Ishikawa (cell line): ENCODE data around the gene S100A7A.

Source experiments
- CEBPB ChIP-seq: IDR thresholded peaks from 2 replicates; pipeline ENCODE4 v1.6.1; 2012
- CREB1 ChIP-seq: IDR thresholded peaks from 2 replicates; pipeline ENCODE4 v1.6.1; 2012; ENCODE audit warnings: low read depth
- EGR1 ChIP-seq: IDR thresholded peaks from 2 replicates; pipeline ENCODE4 v1.6.1; 2012
- EP300 ChIP-seq: IDR thresholded peaks from 2 replicates; pipeline ENCODE4 v1.6.1; 2012; ENCODE audit warnings: borderline replicate concordance
- FOXM1 ChIP-seq: IDR thresholded peaks from 2 replicates; pipeline ENCODE4 v1.6.1; 2012; ENCODE audit warnings: low read depth, borderline replicate concordance
- NFIC ChIP-seq: IDR thresholded peaks from 2 replicates; pipeline ENCODE4 v1.6.1; 2012
- RAD21 ChIP-seq: IDR thresholded peaks from 2 replicates; pipeline ENCODE4 v1.6.1; 2012; ENCODE audit warnings: low read depth
- REST ChIP-seq: IDR thresholded peaks from 2 replicates; pipeline ENCODE4 v1.6.1; 2012; ENCODE audit warnings: low read depth, mild to moderate bottlenecking
- TAF1 ChIP-seq: IDR thresholded peaks from 2 replicates; pipeline ENCODE4 v1.6.1; 2012; ENCODE audit warnings: low read depth, mild to moderate bottlenecking
- TCF12 ChIP-seq: IDR thresholded peaks from 2 replicates; pipeline ENCODE4 v1.6.1; 2012; ENCODE audit warnings: low read depth
- TEAD4 ChIP-seq: IDR thresholded peaks from 2 replicates; pipeline ENCODE4 v1.6.1; 2012
- YY1 ChIP-seq: IDR thresholded peaks from 2 replicates; pipeline ENCODE4 v1.6.1; 2012; ENCODE audit warnings: low read depth
- ZBTB7A ChIP-seq: IDR thresholded peaks from 2 replicates; pipeline ENCODE4 v1.6.1; 2012; ENCODE audit warnings: low read depth
- TF ChIP-seq, protein P1 (sequence below): IDR thresholded peaks from 2 replicates; pipeline ENCODE4 v1.6.1; 2012
- TF ChIP-seq, protein P2 (sequence below): IDR thresholded peaks from 2 replicates; pipeline ENCODE4 v1.6.1; 2012

The S100A7A gene

GRCh38 chr1:153375511-153375910 lies 40.8 kb upstream of the S100A7A start, which contains the start of gene S100A12:
TSS of gene S100A12 (minus strand) at chr1:153375621. CDS start at chr1:153374592, 1,029 bp downstream.
- TF ChIP-seq, protein P1, sequence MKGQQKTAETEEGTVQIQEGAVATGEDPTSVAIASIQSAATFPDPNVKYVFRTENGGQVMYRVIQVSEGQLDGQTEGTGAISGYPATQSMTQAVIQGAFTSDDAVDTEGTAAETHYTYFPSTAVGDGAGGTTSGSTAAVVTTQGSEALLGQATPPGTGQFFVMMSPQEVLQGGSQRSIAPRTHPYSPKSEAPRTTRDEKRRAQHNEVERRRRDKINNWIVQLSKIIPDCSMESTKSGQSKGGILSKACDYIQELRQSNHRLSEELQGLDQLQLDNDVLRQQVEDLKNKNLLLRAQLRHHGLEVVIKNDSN = no peak
- TF ChIP-seq REST = no peak

DNA sequence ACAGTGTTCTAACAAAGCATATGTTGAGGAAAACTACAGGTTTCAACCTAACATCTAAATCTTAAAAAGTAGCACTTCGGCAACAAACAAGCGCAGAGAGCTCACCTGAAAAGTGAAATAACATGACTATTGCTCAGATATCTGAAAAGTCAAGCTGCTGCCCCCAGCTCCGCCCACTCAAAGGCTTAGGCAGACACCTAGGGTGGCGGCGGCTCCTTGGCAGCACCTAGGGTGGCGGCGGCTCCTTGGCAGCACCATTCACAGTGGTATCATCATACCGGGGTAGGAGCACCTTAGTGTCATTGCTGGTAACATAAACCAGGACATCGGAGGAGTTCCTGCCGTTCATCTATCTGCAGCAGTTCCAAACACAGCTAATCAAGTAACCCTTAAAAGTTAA lies 36.7 kb upstream of the S100A7A start:
- TF ChIP-seq TCF12 = no peak
- TF ChIP-seq FOXM1 = no peak
- no peak for TF ChIP-seq EP300
- no peak for TF ChIP-seq YY1
- no peak for TF ChIP-seq TAF1
- TF ChIP-seq CEBPB = no peak
- TF ChIP-seq EGR1 = no peak
- TF ChIP-seq REST = no peak
- no peak for TF ChIP-seq CREB1
- TF ChIP-seq ZBTB7A = no peak
- no peak for TF ChIP-seq NFIC
- no peak for TF ChIP-seq TEAD4
- TF ChIP-seq RAD21 = no peak
- TF ChIP-seq, protein P2, sequence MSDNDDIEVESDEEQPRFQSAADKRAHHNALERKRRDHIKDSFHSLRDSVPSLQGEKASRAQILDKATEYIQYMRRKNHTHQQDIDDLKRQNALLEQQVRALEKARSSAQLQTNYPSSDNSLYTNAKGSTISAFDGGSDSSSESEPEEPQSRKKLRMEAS = no peak
- TF ChIP-seq, protein P1 = no peak

DNA sequence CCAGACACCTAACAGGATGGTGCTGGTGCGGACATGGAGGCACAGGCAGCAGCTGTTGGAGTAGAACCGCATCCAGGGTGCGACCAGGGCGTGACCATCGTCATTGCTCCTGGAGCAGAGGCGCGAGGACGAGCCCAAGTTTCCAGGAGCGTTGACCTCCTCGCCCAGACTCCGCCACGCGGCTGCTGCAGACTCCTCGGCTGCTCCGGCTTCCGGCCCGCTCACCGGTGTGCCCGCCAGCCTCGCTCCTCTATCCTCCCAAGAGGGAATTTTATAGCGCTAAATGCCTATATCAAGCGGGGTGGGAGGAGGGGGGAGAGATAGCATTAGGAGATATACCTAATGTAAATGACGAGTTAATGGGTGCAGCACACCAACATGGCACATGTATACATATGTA lies 35.6 kb upstream of the S100A7A start:
- TF ChIP-seq TAF1 (no peak), YY1 (no peak), EP300 (no peak), REST (no peak), EGR1 (no peak), NFIC (no peak), CREB1 (no peak), FOXM1 (no peak)
- TF ChIP-seq, protein P2 = no peak

GRCh38 chr1:153384958-153385580 lies 31.3 kb upstream of the S100A7A start:
- no peak for TF ChIP-seq FOXM1
- TF ChIP-seq ZBTB7A = no peak
- no peak for TF ChIP-seq NFIC
- TF ChIP-seq CREB1 = no peak
- TF ChIP-seq TAF1 = no peak
- TF ChIP-seq RAD21 = no peak
- TF ChIP-seq CEBPB = no peak
- no peak for TF ChIP-seq TCF12
- TF ChIP-seq EGR1 = no peak
- no peak for TF ChIP-seq YY1
- TF ChIP-seq, protein P1 = no peak
- no peak for TF ChIP-seq REST
- TF ChIP-seq TEAD4 = no peak
- TF ChIP-seq, protein P2 = no peak
